T-helper 2 cell (primary cell): ENCODE results near the gene IRF6.
A peak's percentile ranks its signal among the peaks of the same experiment; 100 is the strongest.

ENCODE experiments used
- DNase-seq, 5 experiments: peaks; one replicate each; pipeline versions ENCODE4 v3.0.0 to v3.0.0-alpha.2; 2012 to 2022

The IRF6 gene

DNA sequence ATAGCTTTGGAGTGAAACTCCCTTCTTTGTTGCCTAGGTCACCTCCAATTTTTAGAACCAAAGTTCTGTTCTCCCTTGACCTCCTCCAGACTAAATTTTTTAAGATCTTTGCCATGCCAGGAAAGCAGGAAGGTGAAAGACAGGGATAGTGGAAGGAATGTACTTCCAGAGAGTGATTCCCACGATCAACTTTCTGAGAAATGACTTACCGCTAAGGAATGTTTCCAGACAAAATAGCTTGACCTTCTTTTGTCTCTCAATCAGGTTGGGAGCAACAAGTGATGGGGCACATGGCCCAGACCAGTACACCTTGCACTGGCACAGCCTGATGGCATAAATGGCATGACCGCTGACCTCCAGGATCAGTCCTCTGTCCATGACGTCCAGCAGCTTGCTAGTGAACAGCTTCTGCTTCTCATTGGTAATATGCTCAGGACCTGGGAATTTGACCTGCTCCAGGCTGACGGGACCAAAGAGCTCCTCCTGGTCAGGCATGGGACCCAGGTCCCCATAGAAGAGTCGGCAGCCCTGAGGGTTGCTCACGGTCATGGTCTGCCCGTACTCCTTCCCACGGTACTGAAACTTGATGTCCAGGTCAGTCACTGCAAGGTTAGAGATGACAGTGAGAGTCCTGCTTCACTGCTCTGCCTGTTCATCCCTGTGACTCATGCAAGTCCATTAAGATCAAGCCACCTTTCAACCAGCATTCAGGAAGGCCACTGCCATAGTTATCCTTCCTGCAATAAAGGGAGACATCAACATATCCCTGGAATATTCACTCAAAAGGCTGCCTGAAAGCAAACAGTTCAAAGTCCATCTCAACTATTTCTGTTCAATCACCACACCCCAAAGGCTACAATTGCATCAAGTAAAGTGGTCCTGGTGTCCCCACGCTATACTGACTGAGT, 15.4 kb downstream of the IRF6 start:
- no peak for DNase-seq

GRCh38 chr1:209789245-209789644, 16.7 kb downstream of the IRF6 start:
- peak in 1 of 5 experiments; percentile 82 for DNase-seq

DNA sequence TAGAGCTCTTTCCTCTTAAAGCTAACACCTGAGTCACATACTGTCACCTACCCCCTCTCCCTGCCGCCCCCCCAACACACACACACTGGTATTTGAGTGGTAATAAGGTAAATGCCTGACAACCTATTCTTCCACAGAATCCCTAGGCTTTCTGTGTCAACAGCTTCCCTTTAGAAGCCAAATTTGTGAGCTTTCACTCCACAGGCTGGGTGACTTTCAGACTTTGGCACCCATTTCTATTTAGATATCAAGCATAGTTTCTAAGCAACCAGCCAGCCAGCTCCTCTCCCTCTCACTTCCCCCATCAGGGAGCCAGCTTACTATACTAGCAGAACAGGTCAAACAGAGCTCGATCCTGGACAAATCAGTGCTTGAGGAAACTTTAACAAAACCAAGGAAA, 18.4 kb downstream of the IRF6 start:
- DNase-seq, result no peak

DNA sequence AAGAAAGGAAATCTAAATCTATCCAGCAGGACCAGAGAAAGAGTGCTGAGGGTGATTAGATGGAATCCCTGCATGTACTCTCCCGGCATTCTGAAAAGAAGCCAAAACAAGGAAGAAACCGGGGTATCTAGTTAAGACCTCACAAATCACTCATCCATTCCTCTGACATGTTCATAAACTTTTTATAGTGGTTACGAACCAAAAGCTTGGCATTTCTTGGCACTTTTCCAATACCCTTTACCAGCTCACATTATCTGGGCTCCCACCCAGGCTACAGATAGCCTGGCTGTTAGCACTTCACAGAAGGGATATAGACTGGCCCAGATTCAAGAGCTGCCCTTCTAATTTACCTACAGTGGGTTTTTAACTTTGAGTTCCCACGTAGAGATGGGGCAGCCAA, 19.8 kb downstream of the IRF6 start:
- DNase-seq, result no peak

GRCh38 chr1:209785592-209785991, 20.4 kb downstream of the IRF6 start:
- DNase-seq, result no peak

DNA sequence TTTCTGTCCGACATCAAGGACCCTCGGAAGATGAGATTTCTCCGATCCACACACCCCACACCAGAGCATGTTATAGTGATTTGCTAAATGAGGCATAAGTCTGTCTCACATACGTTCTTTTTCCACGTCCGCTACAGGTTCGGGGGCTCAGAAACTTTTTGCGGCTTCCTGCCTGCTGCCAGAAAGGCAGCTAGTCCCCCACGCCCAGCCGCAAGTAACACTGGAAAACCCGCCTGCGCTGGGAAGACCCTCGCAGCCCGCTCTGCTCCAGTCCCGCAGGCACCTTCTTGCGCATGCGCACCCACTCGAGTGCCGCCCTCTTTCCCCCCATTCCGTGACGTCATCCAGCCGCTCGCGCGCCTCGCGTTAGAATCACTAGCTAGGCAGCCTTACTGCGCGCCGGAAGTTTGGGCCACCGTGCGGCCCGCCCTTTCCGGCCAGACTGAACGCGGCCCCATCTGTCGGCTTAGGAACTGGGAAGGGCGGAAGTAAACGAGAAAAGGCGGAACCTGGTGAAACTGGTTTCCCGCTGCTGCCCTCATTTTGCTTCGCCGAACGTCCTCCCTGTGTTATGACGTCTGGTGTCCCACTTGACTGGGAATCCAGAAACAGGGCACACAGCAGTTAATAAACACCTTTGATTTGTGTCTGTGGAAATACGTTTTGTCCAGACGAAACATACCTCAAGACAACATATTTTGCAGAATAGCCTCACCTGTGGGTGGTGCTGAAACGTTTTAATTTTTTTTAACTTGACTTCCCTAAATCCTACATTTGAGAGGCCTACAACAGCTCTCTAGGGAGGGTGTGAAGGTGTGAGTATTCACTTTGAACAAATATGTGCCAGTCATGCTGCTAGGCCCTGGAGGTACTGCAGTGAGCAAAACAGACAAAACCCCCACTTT, 21.4 kb downstream of the IRF6 start, which contains the start of gene C1orf74:
C1orf74 (minus strand) TSS at position 295 of the 905 bp plus-strand sequence. CDS start 925 bp downstream, outside the sequence.
- peak; percentile 97 to 99 (median 98) for DNase-seq

GRCh38 chr1:209783386-209783785, 22.6 kb downstream of the IRF6 start:
- DNase-seq, result no peak

- no peak for DNase-seq
These were observed 25.7 kb downstream of the IRF6 start for GRCh38 chr1:209780268-209780667.

GRCh38 chr1:209778102-209778501, 27.8 kb downstream of the IRF6 start:
- DNase-seq, result no peak

DNA sequence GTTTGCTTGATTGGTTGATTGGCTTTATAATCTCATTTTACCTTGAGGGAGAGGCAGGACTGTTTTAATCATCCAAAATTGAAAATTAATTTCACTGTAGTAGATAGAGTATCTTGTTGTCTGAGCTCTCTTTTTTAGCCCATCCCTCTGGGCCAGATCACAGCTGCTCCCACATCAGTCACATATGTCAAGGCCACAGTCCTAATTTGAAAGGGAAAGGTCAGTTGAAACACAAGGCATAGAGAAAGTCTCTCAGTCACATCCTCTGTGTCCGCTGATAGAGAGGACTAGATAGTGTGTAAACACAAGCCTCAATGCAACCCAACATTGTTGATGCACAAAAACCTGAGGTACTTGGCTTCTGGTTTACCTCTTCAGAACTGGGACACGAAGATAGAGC, 28.4 kb downstream of the IRF6 start:
- no peak for DNase-seq

- DNase-seq, result no peak
These were observed 30.3 kb downstream of the IRF6 start for GRCh38 chr1:209775678-209776077.

GRCh38 chr1:209774592-209774991, 31.4 kb downstream of the IRF6 start:
- DNase-seq, result no peak

DNA sequence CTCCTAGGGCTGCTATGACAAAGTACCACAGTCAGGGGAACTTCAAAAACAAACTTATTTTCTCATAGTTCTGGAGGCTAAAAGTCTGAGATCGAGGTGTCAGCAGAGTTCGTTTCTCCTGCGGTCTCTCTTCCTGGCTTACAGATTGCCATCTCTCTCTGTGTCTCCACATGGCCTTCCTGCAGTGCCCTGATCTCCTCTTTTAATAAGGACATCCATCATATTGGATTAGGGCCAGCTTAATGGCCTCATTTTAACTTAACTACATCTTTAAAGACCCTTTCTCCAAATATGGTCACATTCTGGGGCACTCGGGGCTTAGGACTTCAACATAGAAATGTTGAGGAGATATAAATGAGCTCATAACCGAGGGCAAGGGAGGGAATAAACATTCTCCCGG, 33.8 kb downstream of the IRF6 start:
- DNase-seq, result no peak

DNA sequence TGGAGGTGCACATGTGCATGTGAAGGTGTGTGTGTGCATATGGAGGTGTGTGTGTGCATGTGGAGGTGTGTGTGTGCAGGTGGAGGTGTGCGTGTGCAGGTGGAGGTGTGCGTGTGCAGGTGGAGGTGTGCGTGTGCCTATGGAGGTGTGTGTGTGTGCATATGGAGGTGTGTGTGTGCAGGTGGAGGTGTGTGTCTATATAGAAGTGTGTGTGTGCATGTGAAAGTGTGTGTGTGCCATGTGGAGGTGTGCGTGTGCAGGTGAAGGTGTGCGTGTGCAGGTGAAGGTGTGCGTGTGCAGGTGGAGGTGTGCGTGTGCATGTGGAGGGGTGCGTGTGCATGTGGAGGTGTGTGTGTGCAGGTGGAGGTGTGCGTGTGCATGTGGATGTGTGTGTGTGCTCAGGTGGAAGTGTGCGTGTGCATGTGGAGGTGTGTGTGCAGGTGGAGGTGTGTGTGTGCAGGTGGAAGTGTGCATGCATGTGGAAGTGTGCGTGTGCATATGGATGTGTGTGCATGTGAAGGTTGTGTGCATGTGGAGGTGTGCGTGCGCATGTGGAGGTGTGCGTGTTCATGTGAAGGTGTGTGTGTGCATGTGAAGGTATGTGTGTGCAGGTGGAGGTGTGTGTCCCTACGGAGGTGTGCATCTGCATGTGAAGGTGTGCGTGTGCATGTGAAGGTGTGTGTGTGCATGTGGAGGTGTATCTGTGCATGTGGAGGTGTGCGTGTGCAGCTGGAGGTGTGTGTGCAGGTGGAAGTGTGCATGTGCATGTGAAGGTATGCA, 35.1 kb downstream of the IRF6 start:
- no peak for DNase-seq

- no peak for DNase-seq
These were observed 36.0 kb downstream of the IRF6 start for GRCh38 chr1:209769971-209770370.

DNA sequence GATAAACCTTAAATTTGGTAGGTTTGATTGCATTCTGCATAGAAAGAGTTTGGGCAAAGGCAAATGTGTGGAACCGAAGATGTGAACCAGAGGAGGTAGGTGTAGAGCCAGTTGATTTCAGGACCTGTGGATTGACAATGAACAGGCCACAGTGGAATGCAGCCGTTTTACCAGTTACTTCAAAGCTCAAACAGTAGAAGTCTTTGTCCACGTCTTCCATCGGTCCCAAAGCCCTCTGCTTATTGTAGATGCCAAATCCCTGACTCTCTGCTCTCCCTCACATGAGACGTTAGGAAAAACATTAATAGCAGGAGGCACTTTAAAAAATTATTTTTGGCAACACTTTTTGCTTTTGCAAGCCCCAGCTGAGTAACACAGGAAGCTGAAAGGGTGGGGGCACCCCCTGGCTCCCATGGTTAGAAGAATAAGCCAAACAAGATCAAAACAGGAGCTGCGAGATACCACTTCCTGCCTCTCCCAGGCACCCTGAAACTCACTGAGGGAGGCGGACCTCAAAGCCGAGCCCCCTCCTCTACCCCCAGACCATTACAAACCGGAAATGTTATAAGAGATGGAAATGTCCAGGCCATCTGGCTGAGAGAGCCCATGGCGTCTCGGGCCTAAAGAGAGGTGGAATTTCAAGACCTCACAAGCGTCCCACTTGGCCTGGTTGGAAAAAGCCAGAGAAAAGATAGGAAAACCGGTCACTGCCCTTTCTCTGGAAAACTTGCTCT, 36.6 kb downstream of the IRF6 start:
- DNase-seq, result peak in 4 of 5 experiments; percentile 60 to 94 (median 69)

DNA sequence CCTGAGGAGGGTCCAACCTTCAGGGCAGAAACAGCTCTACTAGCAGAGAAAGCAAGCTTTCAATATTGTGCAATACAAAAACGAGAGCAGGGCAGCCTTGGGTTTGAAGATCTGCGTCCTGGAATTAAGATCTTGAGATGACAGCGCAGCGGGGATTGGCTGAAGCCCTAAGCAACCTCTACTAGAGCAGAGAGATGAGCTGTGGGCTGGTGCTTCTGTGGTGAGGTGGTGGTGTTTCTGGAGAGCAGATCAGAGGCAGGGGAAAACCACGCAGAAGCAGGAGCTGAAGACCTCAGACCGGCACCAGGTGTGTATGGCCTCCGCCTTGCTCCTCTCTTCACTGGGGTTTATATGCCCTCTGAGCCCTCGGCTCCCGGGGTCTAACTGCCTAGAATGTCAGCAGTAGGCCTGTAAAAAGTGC, 37.6 kb downstream of the IRF6 start:
- peak; percentile 33 to 97 (median 73) for DNase-seq

GRCh38 chr1:209767706-209768105, 38.2 kb downstream of the IRF6 start:
- DNase-seq, result no peak

DNA sequence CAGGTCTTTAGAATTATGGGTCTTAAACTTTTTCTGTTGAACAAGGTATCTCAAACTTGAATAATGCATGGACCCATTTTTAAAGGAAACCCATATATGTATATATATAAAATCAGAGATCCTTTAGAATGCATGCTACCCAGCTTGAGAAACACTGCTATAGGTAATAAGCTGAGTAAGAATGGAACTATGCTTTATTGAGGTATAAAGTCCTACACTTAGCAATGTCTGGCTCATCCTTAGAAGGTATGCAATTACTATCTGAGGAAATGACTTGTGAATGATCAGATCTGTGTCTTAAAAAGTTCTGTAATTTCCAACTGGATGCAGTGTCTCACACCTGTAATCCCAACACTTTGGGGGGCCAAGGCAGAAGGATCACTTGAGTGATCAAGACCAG, 38.8 kb downstream of the IRF6 start:
- peak in 1 of 5 experiments; percentile 51 for DNase-seq

GRCh38 chr1:209766051-209766450, 39.9 kb downstream of the IRF6 start:
- no peak for DNase-seq

GRCh38 chr1:209761011-209761635, 44.8 kb downstream of the IRF6 start:
- no peak for DNase-seq
